M059J (cell line): ENCODE measurements around the gene CRACDL. TPM values are rescaled to one million over a fixed set of nuclear protein-coding genes. Genes with fewer than 3 reads are reported as not detected.

ENCODE experiments used
- DNase-seq: peaks from one replicate; pipeline ENCODE4 v3.0.0-alpha.2; 2012; ENCODE audit warnings: low read depth
- total RNA-seq: library from RNA; depleted of rRNA; stranded (reverse); fragments of >200 nt; shearing (Covaris generic); gene quantifications from 2 replicates; pipeline ENCODE4 v1.2.3, GENCODE V29; 2014; rRNA removed

CRACDL gene
- total RNA-seq, 1 experiment from 2014 or later = not detected

- DNase-seq = no peak
These were observed 185.3 kb downstream of the CRACDL start for GRCh38 chr2:98750593-98751282.

GRCh38 chr2:98749066-98749450 lies 187.0 kb downstream of the CRACDL start:
- no peak for DNase-seq

- DNase-seq = no peak
These were observed 187.5 kb downstream of the CRACDL start for GRCh38 chr2:98748292-98749065.

GRCh38 chr2:98747888-98748287 lies 188.1 kb downstream of the CRACDL start:
- DNase-seq = no peak

GRCh38 chr2:98746426-98746825 lies 189.6 kb downstream of the CRACDL start:
- no peak for DNase-seq

GRCh38 chr2:98744595-98744994 lies 191.4 kb downstream of the CRACDL start:
- DNase-seq = no peak

Other genes starting within 250 kb of the CRACDL start
- not detected in 2 replicates for gene MGAT4A, start 205.1 kb downstream of the CRACDL start, total RNA-seq
- gene C2orf15, start 205.5 kb upstream of the CRACDL start, total RNA-seq = 0.39 and 1.4 TPM in 2 replicates
- gene TSGA10, start 218.7 kb upstream of the CRACDL start, total RNA-seq = 0.71 and 4.8 TPM in 2 replicates
- 4.5 and 6.2 TPM in 2 replicates for gene LIPT1, start 218.7 kb upstream of the CRACDL start, total RNA-seq
- 42.0 and 55.1 TPM in 2 replicates for gene MITD1, start 244.8 kb upstream of the CRACDL start, total RNA-seq
- gene MRPL30, start 245.0 kb upstream of the CRACDL start, total RNA-seq = 29.1 and 39.5 TPM in 2 replicates